T-cell (primary cell): ENCODE measurements around the gene MEF2A. TPM values are rescaled to one million over a fixed set of nuclear protein-coding genes. Genes with fewer than 3 reads are reported as not detected.

Experiments
- ATAC-seq, 4 experiments: fragments of 200-7000 bp in 3 of 4; fragments of 150-1000 bp in 1 of 4; cut with Tn5 transposase; replicated peaks in 1 of 4; 1 replicate in 3 of 4; 2 replicates in 1 of 4; pipeline ENCODE4 v1.10.0; 2021; ENCODE audit warnings: moderate library complexity in 3 of 4, mild to moderate bottlenecking in 2 of 4, moderate number of reproducible peaks in 1 of 4
- CTCF ChIA-PET, 2 donors: fragments of 300-600 bp; sonication (Branson Sonifier 250); formaldehyde crosslinking; loops; one replicate each; lab custom pipeline; 2022; ENCODE audit warnings: antibody characterized with exemption in 2 of 2; lab: Charles Lee
- POLR2A ChIA-PET, 2 donors: fragments of 300-600 bp; sonication (Branson Sonifier 250); formaldehyde crosslinking; loops; one replicate each; lab custom pipeline; 2022; ENCODE audit warnings: antibody characterized with exemption in 2 of 2; lab: Charles Lee
- DNase-seq, 35 experiments: peaks; one replicate each; pipeline versions ENCODE4 v3.0.0 to v3.0.0-alpha.2; 2013 to 2023
- H3K27ac ChIP-seq: one replicate; pipeline ENCODE4 v1.5.1; 2013; ENCODE audit warnings: low read length
- H3K27me3 ChIP-seq, 2 experiments: replicated peaks in 1 of 2; 1 replicate in 1 of 2; 2 replicates in 1 of 2; pipeline versions ENCODE4 v1.6.1 to v1.7.0; 2013; ENCODE audit warnings: low read length in 1 of 2, mixed read lengths in 1 of 2; ENCODE audit not compliant: control insufficient read depth in 2 of 2, insufficient read depth in 2 of 2; ENCODE audit errors: extremely low read depth in 1 of 2
- H3K36me3 ChIP-seq, 2 donors: 1 replicate in 1 of 2; 2 replicates in 1 of 2; pipeline versions ENCODE4 v1.6.1 to v1.7.0; 2013; ENCODE audit warnings: low read length in 1 of 2; ENCODE audit not compliant: control insufficient read depth in 2 of 2, insufficient read depth in 1 of 2; ENCODE audit errors: extremely low read depth in 1 of 2
- H3K4me1 ChIP-seq, 2 experiments: 1 replicate in 1 of 2; 2 replicates in 1 of 2; pipeline versions ENCODE4 v1.6.1 to v1.7.0; 2013; ENCODE audit warnings: low read length in 2 of 2, mixed read lengths in 1 of 2; ENCODE audit not compliant: insufficient read depth in 2 of 2, control insufficient read depth in 1 of 2; ENCODE audit errors: extremely low read depth in 1 of 2
- H3K4me3 ChIP-seq, 2 donors: 1 replicate in 1 of 2; 2 replicates in 1 of 2; pipeline versions ENCODE4 v1.5.1 to v1.7.0; 2013; ENCODE audit warnings: mild to moderate bottlenecking in 2 of 2, low read length in 1 of 2, moderate library complexity in 1 of 2; ENCODE audit not compliant: control insufficient read depth in 1 of 2; ENCODE audit errors: extremely low read depth in 1 of 2
- H3K9me3 ChIP-seq: 2 replicates; pipeline ENCODE4 v1.7.0; 2013
- H3K27ac Mint-ChIP-seq, 2 donors: one replicate each; pipeline ENCODE4 v1.8.0; 2020 to 2021; ENCODE audit warnings: mild to moderate bottlenecking in 2 of 2, mixed read lengths in 2 of 2
- H3K27me3 Mint-ChIP-seq, 2 donors: one replicate each; pipeline ENCODE4 v1.8.0; 2021 to 2022; ENCODE audit warnings: mixed read lengths in 2 of 2
- H3K36me3 Mint-ChIP-seq: one replicate; pipeline ENCODE4 v1.8.0; 2021; ENCODE audit warnings: mixed read lengths
- H3K4me1 Mint-ChIP-seq, 3 donors: one replicate each; pipeline ENCODE4 v1.8.0; 2020 to 2022; ENCODE audit warnings: mixed read lengths in 3 of 3, mild to moderate bottlenecking in 1 of 3
- H3K4me3 Mint-ChIP-seq, 3 donors: one replicate each; pipeline ENCODE4 v1.8.0; 2020 to 2022; ENCODE audit warnings: mild to moderate bottlenecking in 3 of 3, mixed read lengths in 3 of 3, moderate library complexity in 3 of 3
- H3K9me3 Mint-ChIP-seq, 3 donors: one replicate each; pipeline ENCODE4 v1.8.0; 2020 to 2022; ENCODE audit warnings: mixed read lengths in 3 of 3
- WGBS: methylation state at CpG from one replicate; pipeline ENCODE4 v1.1.5; 2013; ENCODE audit warnings: missing lambda C conversion rate; ENCODE audit not compliant: insufficient coverage; 5-methylcytosine and 5-hydroxymethylcytosine counted together
- total RNA-seq, 35 experiments: library from RNA in 6 of 35; stranded (reverse) in 6 of 35; fragments of 120-200 nt in 1 of 35; gene quantifications; one replicate each; pipeline versions ENCODE4 v1.2.1 to v1.2.4 and lab custom pipeline; 2013 to 2026

MEF2A gene
- total RNA-seq, 5 donors from 2014 or later (not counting 1 experiment from before 2014, with no cell fraction given) = 31.6 to 37.4 (median 33.9) TPM

GRCh38 chr15:99566157-99566897 lies 543 bp downstream of the MEF2A start:
- peak in 12 of 35 experiments; percentile 0 to 42 (median 13) for DNase-seq
- Mint-ChIP-seq H3K36me3 (no peaks in the 10 kb centered on the region), H3K27me3 (no peaks in the 10 kb centered on the region), H3K9me3 (no peaks in the 10 kb centered on the region), H3K27ac (peak overlapping the region; percentile 85 to 92), H3K4me1 (peaks cover 53 to 61% (median 57%) of the 10 kb centered on the region in 3 donors), H3K4me3 (peak overlapping the region; percentile 97 to 99 (median 98))
- POLR2A ChIA-PET = interaction anchor here in 1 of 2 donors (0.5 kb wide), 1 partner anchor 74 kb away, joined by 13 read pairs; no protein-coding TSS in a partner anchor
- 1% methylated on average over 48 of the region's 69 CpGs for WGBS
- H3K4me1 ChIP-seq = peaks cover 20 to 22% of the 10 kb centered on the region in 2 experiments
- no peaks in the 10 kb centered on the region for H3K36me3 ChIP-seq
- H3K4me3 ChIP-seq = peak overlapping the region; percentile 97 to 99
- H3K9me3 ChIP-seq = no peaks in the 10 kb centered on the region
- peak overlapping the region; percentile 94 for H3K27ac ChIP-seq
- peak in 3 of 4 experiments; percentile 3 to 8 (median 5) for ATAC-seq
- no peaks in the 10 kb centered on the region for H3K27me3 ChIP-seq
- CTCF ChIA-PET = interaction anchor here in 1 of 2 donors (0.9 to 1.5 kb wide), 2 partner anchors 138 to 315 kb away, joined by 3 to 12 read pairs; partner anchors contain the start of gene LRRC28

DNA sequence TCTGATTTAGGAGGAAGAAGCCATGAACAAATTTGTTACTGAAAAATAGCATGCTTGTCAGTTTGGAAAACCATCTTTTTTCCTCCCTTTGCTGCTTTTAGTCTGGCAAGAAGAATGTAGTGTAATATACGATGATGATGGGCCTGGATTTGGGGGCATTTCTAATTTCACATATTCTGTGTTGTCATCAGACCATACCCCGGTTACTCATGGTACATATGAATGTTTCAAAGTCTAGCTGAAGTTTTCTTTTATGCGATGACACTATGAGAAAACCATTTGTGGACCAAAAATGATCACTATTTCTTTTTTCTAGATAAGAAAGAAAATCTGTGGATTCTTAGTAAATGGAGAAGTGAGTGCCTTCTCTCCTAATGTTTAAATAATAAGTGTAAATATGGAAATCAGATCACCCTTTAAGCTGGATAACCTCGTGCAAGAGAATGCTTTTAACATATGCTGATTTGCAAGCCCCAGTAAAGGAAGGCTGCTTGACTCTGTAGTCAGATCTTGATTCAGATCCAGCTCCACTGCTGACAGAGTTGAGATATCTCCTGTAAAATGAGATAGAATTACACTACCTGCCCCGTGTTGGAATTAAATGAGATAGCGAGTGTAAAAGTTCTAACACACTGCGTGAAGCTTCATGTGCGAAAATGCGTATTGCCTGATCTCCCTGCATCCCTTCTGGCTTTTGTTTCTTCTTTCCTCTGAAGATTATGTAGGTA lies 3.0 kb downstream of the MEF2A start:
- H3K4me1 Mint-ChIP-seq = peaks cover 58 to 64% (median 64%) of the 10 kb centered on the region in 3 donors

GRCh38 chr15:99571299-99571698 lies 5.5 kb downstream of the MEF2A start:
- WGBS = no CpG with 5 or more reads among the region's 3 CpGs
- no peak overlapping the region for H3K4me3 ChIP-seq

More for the DNA sequence above, 3.0 kb downstream of the MEF2A start:
- H3K4me3 Mint-ChIP-seq = no peak overlapping the region
- H3K4me1 ChIP-seq = peaks cover 17 to 22% of the 10 kb centered on the region in 2 experiments
- no peak overlapping the region for H3K4me3 ChIP-seq
- H3K27ac ChIP-seq = no peak overlapping the region
- no peaks in the 10 kb centered on the region for H3K9me3 Mint-ChIP-seq
- ChIA-PET CTCF (interaction anchor here in 1 of 2 donors (0.5 to 1.4 kb wide), 3 partner anchors 13 to 1032 kb away, joined by 3 to 5 read pairs (median 3); partner anchors contain the start of gene LYSMD4), POLR2A (interaction anchor here (0.7 to 0.9 kb wide), 2 partner anchors 71 to 162 kb away, joined by 3 to 7 read pairs; no protein-coding TSS in a partner anchor)
- no peaks in the 10 kb centered on the region for H3K27me3 Mint-ChIP-seq
- DNase-seq (no peak), ATAC-seq (no peak)
- no peaks in the 10 kb centered on the region for H3K36me3 ChIP-seq
- H3K36me3 Mint-ChIP-seq = peaks cover 13% of the 10 kb centered on the region
- WGBS = 100% methylated on average over 5 of the region's 9 CpGs
- H3K27me3 ChIP-seq = no peaks in the 10 kb centered on the region
- H3K9me3 ChIP-seq = no peaks in the 10 kb centered on the region
- H3K27ac Mint-ChIP-seq = no peak overlapping the region

DNA sequence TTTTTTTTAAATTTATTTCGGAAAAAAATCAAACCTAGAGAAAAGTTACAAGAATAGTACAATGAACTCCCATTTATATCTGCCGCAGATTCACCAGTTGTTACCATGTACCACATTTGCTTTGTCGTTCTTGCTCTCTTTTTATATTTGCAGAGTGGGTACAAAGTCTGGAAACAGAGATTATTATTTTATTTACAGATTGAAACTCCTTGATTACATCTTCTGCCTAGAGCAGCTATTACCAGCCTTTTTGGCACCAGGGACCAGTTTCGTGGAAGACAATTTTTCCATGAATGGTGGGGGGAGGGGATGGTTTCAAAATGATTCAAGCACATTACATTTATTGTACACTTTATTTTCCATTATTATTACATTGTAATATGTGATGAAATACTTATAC lies 8.3 kb downstream of the MEF2A start:
- no peaks in the 10 kb centered on the region for H3K27me3 ChIP-seq
- Mint-ChIP-seq H3K4me1 (peaks cover 65 to 79% (median 66%) of the 10 kb centered on the region in 3 donors), H3K27me3 (no peaks in the 10 kb centered on the region), H3K4me3 (no peak overlapping the region), H3K9me3 (no peaks in the 10 kb centered on the region), H3K36me3 (peaks cover 19% of the 10 kb centered on the region), H3K27ac (no peak overlapping the region)
- DNase-seq (no peak), ATAC-seq (no peak)
- POLR2A ChIA-PET = interaction anchor here in 1 of 2 donors (0.5 to 0.6 kb wide), 2 partner anchors 55 to 860 kb away, joined by 3 to 7 read pairs; no protein-coding TSS in a partner anchor
- no peaks in the 10 kb centered on the region for H3K36me3 ChIP-seq
- peaks cover 0 to 4% of the 10 kb centered on the region in 2 experiments for H3K4me1 ChIP-seq
- CTCF ChIA-PET = interaction anchor here in 1 of 2 donors (0.6 kb wide), 1 partner anchor 1185 kb away, joined by 3 read pairs; no protein-coding TSS in a partner anchor
- no peaks in the 10 kb centered on the region for H3K9me3 ChIP-seq
- H3K27ac ChIP-seq = no peak overlapping the region
- WGBS = no CpG with 5 or more reads among the region's 4 CpGs
- no peak overlapping the region for H3K4me3 ChIP-seq

More at GRCh38 chr15:99571299-99571698, 5.5 kb downstream of the MEF2A start:
- ChIA-PET CTCF (interaction anchor here in 1 of 2 donors (0.5 kb wide), 1 partner anchor 298 kb away, joined by 3 read pairs; no protein-coding TSS in a partner anchor), POLR2A (interaction anchor here in 1 of 2 donors (0.5 kb wide), 1 partner anchor 126 kb away, joined by 3 read pairs; no protein-coding TSS in a partner anchor)
- no peak overlapping the region for H3K27ac Mint-ChIP-seq
- Histone ChIP-seq H3K36me3 (no peaks in the 10 kb centered on the region), H3K27me3 (no peaks in the 10 kb centered on the region), H3K9me3 (no peaks in the 10 kb centered on the region), H3K4me1 (peaks cover 6 to 12% of the 10 kb centered on the region in 2 experiments), H3K27ac (no peak overlapping the region)
- no peak for ATAC-seq
- peaks cover 66 to 79% (median 70%) of the 10 kb centered on the region in 3 donors for H3K4me1 Mint-ChIP-seq
- peaks cover 19% of the 10 kb centered on the region for H3K36me3 Mint-ChIP-seq
- no peaks in the 10 kb centered on the region for H3K27me3 Mint-ChIP-seq
- no peak for DNase-seq
- no peaks in the 10 kb centered on the region for H3K9me3 Mint-ChIP-seq
- no peak overlapping the region for H3K4me3 Mint-ChIP-seq

GRCh38 chr15:99574502-99574901 lies 8.7 kb downstream of the MEF2A start:
- Histone ChIP-seq H3K9me3 (no peaks in the 10 kb centered on the region), H3K36me3 (no peaks in the 10 kb centered on the region), H3K4me1 (peaks cover 0 to 4% of the 10 kb centered on the region in 2 experiments), H3K27me3 (no peaks in the 10 kb centered on the region), H3K4me3 (no peak overlapping the region), H3K27ac (no peak overlapping the region)
- no peaks in the 10 kb centered on the region for H3K27me3 Mint-ChIP-seq
- 100% methylated on average over 5 of the region's 6 CpGs for WGBS
- no peak overlapping the region for H3K4me3 Mint-ChIP-seq
- peaks cover 64 to 79% (median 66%) of the 10 kb centered on the region in 3 donors for H3K4me1 Mint-ChIP-seq
- ATAC-seq (no peak), DNase-seq (no peak)
- no peaks in the 10 kb centered on the region for H3K9me3 Mint-ChIP-seq
- ChIA-PET CTCF (interaction anchor here in 1 of 2 donors (0.6 kb wide), 1 partner anchor 1184 kb away, joined by 3 read pairs; no protein-coding TSS in a partner anchor), POLR2A (interaction anchor here in 1 of 2 donors (0.6 kb wide), 1 partner anchor 859 kb away, joined by 3 read pairs; no protein-coding TSS in a partner anchor)
- H3K36me3 Mint-ChIP-seq = peaks cover 19% of the 10 kb centered on the region
- H3K27ac Mint-ChIP-seq = no peak overlapping the region
